Prostate gland (tissue), 2 donors: ENCODE measurements around the gene BTBD9. TPM values are rescaled to one million over a fixed set of nuclear protein-coding genes. Genes with fewer than 3 reads are reported as not detected.

Experiments used
- DNase-seq: peaks from one replicate; pipeline ENCODE4 v3.0.0-alpha.2; 2019; ENCODE audit warnings: low spot score
- H3K27ac ChIP-seq, 2 donors: fragments of 200-600 bp; sonication (generic); 2 replicates each; pipeline ENCODE4 v1.5.1; 2017 to 2019
- H3K27me3 ChIP-seq: fragments of 200-600 bp; sonication (generic); replicated peaks from 2 replicates; pipeline ENCODE4 v1.5.1; 2019; ENCODE audit not compliant: insufficient read depth
- H3K36me3 ChIP-seq, 2 donors: fragments of 200-600 bp; sonication (generic); 1 replicate in 1 of 2; 2 replicates in 1 of 2; pipeline versions ENCODE4 v1.5.1 to v1.8.1; 2017 to 2019
- H3K4me1 ChIP-seq: fragments of 200-600 bp; sonication (generic); replicated peaks from 2 replicates; pipeline ENCODE4 v1.5.1; 2019
- H3K4me3 ChIP-seq, 2 donors: fragments of 200-600 bp; sonication (generic); 2 replicates each; pipeline ENCODE4 v1.5.1; 2017 to 2019
- H3K9me3 ChIP-seq: fragments of 200-600 bp; sonication (generic); 2 replicates; pipeline ENCODE4 v1.5.1; 2017
- CTCF ChIP-seq, 4 experiments: fragments of 200-600 bp in 2 of 4; fragments of 450-650 bp in 2 of 4; sonication (generic) in 2 of 4; IDR thresholded peaks; 1 replicate in 3 of 4; 2 replicates in 1 of 4; pipeline ENCODE4 v1.5.1; 2016 to 2019; ENCODE audit warnings: antibody characterized with exemption in 4 of 4, mild to moderate bottlenecking in 2 of 4, moderate library complexity in 2 of 4
- POLR2A ChIP-seq: fragments of 450-650 bp; IDR thresholded peaks from one replicate; pipeline ENCODE4 v1.6.1; 2016; ENCODE audit warnings: antibody characterized with exemption, mild to moderate bottlenecking
- POLR2AphosphoS5 ChIP-seq: sonication (generic); formaldehyde crosslinking; IDR thresholded peaks from one replicate; pipeline ENCODE4 v1.6.1; 2017; ENCODE audit warnings: antibody characterized with exemption
- WGBS: methylation state at CpG from one replicate; pipeline ENCODE4 v1.1.5; 2018; 5-methylcytosine and 5-hydroxymethylcytosine counted together
- intact Hi-C: fragments of 100-400 bp; cut with DNase I; formaldehyde crosslinking; loops from one replicate; pipeline ENCODE4 v1.14.2; 2022
- total RNA-seq, 2 donors: library from RNA; depleted of rRNA; stranded (reverse); fragments of >200 nt; gene quantifications; one replicate each; pipeline ENCODE4 v1.1.0, GENCODE V29; 2016

Gene BTBD9
- total RNA-seq, 2 donors from 2014 or later, result 11.2 to 17.4 TPM

GRCh38 chr6:38166411-38167240 is 473.1 kb downstream of the BTBD9 start:
- intact Hi-C loops, result no loop called here
- Histone ChIP-seq H3K4me1 (no peaks in the 10 kb centered on the region), H3K9me3 (no peaks in the 10 kb centered on the region), H3K27me3 (no peaks in the 10 kb centered on the region), H3K36me3 (no peaks in the 10 kb centered on the region), H3K4me3 (no peak overlapping the region), H3K27ac (no peak overlapping the region)
- DNase-seq, result no peak
- no peak for TF ChIP-seq CTCF (IDR thresholded peaks at IDR 0.05)
- TF ChIP-seq POLR2A, result no peak
- TF ChIP-seq POLR2AphosphoS5, result no peak
- WGBS, result 67% methylated on average over 29 of the region's 32 CpGs

- H3K4me3 ChIP-seq, result no peak overlapping the region
- intact Hi-C loops, result no loop called here
- H3K4me1 ChIP-seq, result no peaks in the 10 kb centered on the region
- WGBS, result 91% methylated on average over 14 of the region's 14 CpGs
- H3K27me3 ChIP-seq, result no peaks in the 10 kb centered on the region
- H3K36me3 ChIP-seq, result no peaks in the 10 kb centered on the region
- DNase-seq, result no peak
- no peaks in the 10 kb centered on the region for H3K9me3 ChIP-seq
- no peak overlapping the region for H3K27ac ChIP-seq
- no peak for TF ChIP-seq POLR2A
- no peak for TF ChIP-seq POLR2AphosphoS5
- TF ChIP-seq CTCF (IDR thresholded peaks at IDR 0.05), result no peak
Observed at GRCh38 chr6:38164671-38165108, 475.0 kb downstream of the BTBD9 start.

DNA sequence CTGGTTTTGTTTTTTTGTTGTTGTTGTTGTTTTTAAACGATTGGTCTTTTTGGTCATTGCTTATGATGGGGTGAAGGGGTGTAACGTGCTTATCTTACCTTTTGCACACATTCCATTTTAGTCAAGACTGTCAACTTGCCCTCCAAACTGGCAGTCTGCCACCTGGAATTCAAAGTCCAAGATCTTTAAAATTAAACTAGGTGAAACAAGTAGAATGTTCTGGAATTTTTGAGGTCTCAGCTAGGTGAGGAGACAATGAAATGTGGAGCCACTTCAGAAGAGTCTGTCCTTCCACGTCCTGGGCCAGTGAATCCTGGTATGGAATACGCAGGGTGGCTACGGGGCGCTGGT is 475.6 kb downstream of the BTBD9 start:
- DNase-seq, result no peak
- H3K27ac ChIP-seq, result no peak overlapping the region
- H3K36me3 ChIP-seq, result no peaks in the 10 kb centered on the region
- no peaks in the 10 kb centered on the region for H3K4me1 ChIP-seq
- WGBS, result 77% methylated on average over 6 of the region's 6 CpGs
- H3K4me3 ChIP-seq, result no peak overlapping the region
- intact Hi-C loops, result no loop called here
- H3K9me3 ChIP-seq, result no peaks in the 10 kb centered on the region
- no peak for TF ChIP-seq CTCF (IDR thresholded peaks at IDR 0.05)
- no peak for TF ChIP-seq POLR2AphosphoS5
- no peak for TF ChIP-seq POLR2A
- no peaks in the 10 kb centered on the region for H3K27me3 ChIP-seq

DNA sequence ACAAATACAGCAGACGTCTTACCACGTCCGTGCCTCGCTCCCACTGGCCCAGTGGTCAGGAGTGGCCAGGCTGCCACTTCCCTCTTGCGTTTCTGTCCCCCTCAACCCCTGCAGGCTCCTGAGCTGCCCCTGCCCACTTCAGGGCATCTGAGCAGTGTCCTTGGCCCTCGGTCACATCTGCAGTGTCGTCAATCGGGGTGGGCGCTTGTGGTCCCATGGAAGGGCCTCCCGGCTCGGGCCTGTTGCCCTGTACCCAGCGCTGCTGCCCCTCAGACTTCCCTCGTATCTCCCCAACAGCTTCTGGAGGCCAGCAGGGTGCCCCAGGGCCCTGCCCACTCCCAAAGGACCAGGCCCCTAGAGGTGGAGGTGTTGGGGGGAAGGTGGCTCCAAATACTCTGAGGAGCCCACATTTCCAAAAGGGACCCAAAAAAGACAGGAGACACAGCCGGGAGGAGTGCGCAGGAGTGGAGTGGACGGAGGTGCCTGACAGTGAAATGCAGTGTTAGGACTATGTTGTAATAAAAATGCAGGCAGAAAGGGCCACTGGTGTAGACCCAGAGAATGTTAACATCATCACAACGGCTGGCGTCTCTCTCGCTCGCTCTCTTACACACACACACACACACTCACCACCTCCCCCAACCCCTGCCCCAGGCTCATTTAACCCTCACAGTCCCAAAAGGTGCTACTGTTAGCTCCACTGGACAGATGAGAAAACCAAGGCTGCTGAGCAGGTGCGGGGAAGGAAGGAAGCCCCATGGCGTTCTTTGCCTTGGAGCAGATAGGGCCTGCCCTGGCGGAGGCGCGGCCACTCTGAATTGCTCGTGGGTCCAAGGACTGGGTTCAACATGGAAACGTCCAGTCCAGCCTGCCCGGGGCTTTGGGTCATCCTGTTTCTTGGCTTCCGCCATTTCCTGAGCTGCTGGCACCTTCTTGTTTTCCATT is 476.3 kb downstream of the BTBD9 start:
- no peaks in the 10 kb centered on the region for H3K9me3 ChIP-seq
- H3K4me3 ChIP-seq, result no peak overlapping the region
- intact Hi-C loops, result no loop called here
- no peak for DNase-seq
- H3K27ac ChIP-seq, result no peak overlapping the region
- TF ChIP-seq POLR2A (no peak), POLR2AphosphoS5 (no peak), CTCF (IDR thresholded peaks at IDR 0.05) (no peak)
- H3K36me3 ChIP-seq, result no peaks in the 10 kb centered on the region
- no peaks in the 10 kb centered on the region for H3K4me1 ChIP-seq
- H3K27me3 ChIP-seq, result no peaks in the 10 kb centered on the region
- WGBS, result 80% methylated on average over 25 of the region's 29 CpGs
